Esophagus muscularis mucosa (tissue), 4 donors: ENCODE data around the gene ETFRF1. TPM values are rescaled to one million over a fixed set of nuclear protein-coding genes. Genes with fewer than 3 reads are reported as not detected.

Source experiments
- DNase-seq: peaks from one replicate; pipeline ENCODE4 v3.0.0-alpha.2; 2017; ENCODE audit errors: extremely low spot score
- H3K27ac ChIP-seq, 4 donors: fragments of 200-600 bp; sonication (generic); replicated peaks in 1 of 4; 1 replicate in 3 of 4; 2 replicates in 1 of 4; pipeline ENCODE4 v1.5.1; 2016 to 2019; ENCODE audit warnings: mild to moderate bottlenecking in 1 of 4
- H3K27me3 ChIP-seq, 4 donors: fragments of 200-600 bp; sonication (generic); one replicate each; pipeline versions ENCODE4 v1.5.1 to v1.6.0; 2016 to 2019
- H3K36me3 ChIP-seq, 4 donors: fragments of 200-600 bp; sonication (generic); one replicate each; pipeline ENCODE4 v1.5.1; 2016 to 2019
- H3K4me1 ChIP-seq, 4 donors: fragments of 200-600 bp; sonication (generic); one replicate each; pipeline ENCODE4 v1.5.1; 2016 to 2019
- H3K4me3 ChIP-seq, 4 donors: fragments of 200-600 bp; sonication (generic); 1 replicate in 2 of 4; 2 replicates in 2 of 4; pipeline ENCODE4 v1.5.1; 2016 to 2019; ENCODE audit warnings: mild to moderate bottlenecking in 4 of 4, moderate library complexity in 1 of 4
- H3K9me3 ChIP-seq, 4 donors: fragments of 200-600 bp; sonication (generic); 1 replicate in 3 of 4; 2 replicates in 1 of 4; pipeline ENCODE4 v1.5.1; 2016 to 2019
- CTCF ChIP-seq, 3 experiments: fragments of 200-600 bp in 2 of 3; fragments of 450-650 bp in 1 of 3; sonication (generic) in 2 of 3; IDR thresholded peaks; one replicate each; pipeline ENCODE4 v1.5.1; 2017 to 2019; ENCODE audit warnings: antibody characterized with exemption in 3 of 3, mild to moderate bottlenecking in 2 of 3, moderate library complexity in 1 of 3
- EP300 ChIP-seq: sonication (generic); formaldehyde crosslinking; IDR thresholded peaks from one replicate; pipeline ENCODE4 v1.6.1; 2017; ENCODE audit warnings: antibody characterized with exemption
- POLR2A ChIP-seq: fragments of 450-650 bp; IDR thresholded peaks from one replicate; pipeline ENCODE4 v1.6.1; 2017; ENCODE audit warnings: antibody characterized with exemption, moderate library complexity, mild to moderate bottlenecking, low read depth
- POLR2AphosphoS5 ChIP-seq, 2 donors: sonication (generic); formaldehyde crosslinking; IDR thresholded peaks; one replicate each; pipeline ENCODE4 v1.6.1; 2017; ENCODE audit warnings: antibody characterized with exemption in 2 of 2
- WGBS: methylation state at CpG from one replicate; pipeline ENCODE4 v1.1.5; 2018; 5-methylcytosine and 5-hydroxymethylcytosine counted together
- intact Hi-C: fragments of 100-400 bp; cut with DNase I; formaldehyde crosslinking; loops from one replicate; pipeline ENCODE4 v1.15.1; 2023
- total RNA-seq, 4 donors: library from RNA; depleted of rRNA; stranded (reverse); fragments of >200 nt; gene quantifications; one replicate each; pipeline versions ENCODE4 v1.1.0 to v1.2.1, GENCODE V29; 2016

ETFRF1 gene
- total RNA-seq, 4 donors from 2014 or later: 26.4 to 61.9 (median 40.3) TPM

- TF ChIP-seq CTCF (IDR thresholded peaks at IDR 0.05): no peak
- TF ChIP-seq POLR2AphosphoS5 (IDR thresholded peaks at IDR 0.05): no peak
- TF ChIP-seq EP300: no peak
- TF ChIP-seq POLR2A: no peak
- WGBS: 96% methylated on average over 20 of the region's 20 CpGs
These were observed 53.1 kb downstream of the ETFRF1 start for GRCh38 chr12:25248137-25248536.

GRCh38 chr12:25248732-25249131 is 53.7 kb downstream of the ETFRF1 start:
- WGBS: 86% methylated on average over 1 of the region's 1 CpG
- Histone ChIP-seq H3K36me3 (peaks cover 0 to 4% (median 0%) of the 10 kb centered on the region in 4 donors), H3K27ac (peak overlapping the region in 2 of 4 donors; percentile 99), H3K4me1 (peaks cover 12 to 40% (median 31%) of the 10 kb centered on the region in 4 donors), H3K4me3 (peak overlapping the region; percentile 80 to 100 (median 98)), H3K27me3 (no peaks in the 10 kb centered on the region), H3K9me3 (no peaks in the 10 kb centered on the region)
- DNase-seq: no peak
- intact Hi-C loops: no loop called here
- no peak for TF ChIP-seq POLR2A
- no peak for TF ChIP-seq POLR2AphosphoS5 (IDR thresholded peaks at IDR 0.05)
- no peak for TF ChIP-seq EP300
- no peak for TF ChIP-seq CTCF (IDR thresholded peaks at IDR 0.05)

More at GRCh38 chr12:25248137-25248536, 53.1 kb downstream of the ETFRF1 start:
- Histone ChIP-seq H3K36me3 (peaks cover 0 to 4% (median 0%) of the 10 kb centered on the region in 4 donors), H3K9me3 (no peaks in the 10 kb centered on the region), H3K27me3 (no peaks in the 10 kb centered on the region), H3K4me3 (no peak overlapping the region), H3K27ac (no peak overlapping the region), H3K4me1 (peaks cover 12 to 40% (median 33%) of the 10 kb centered on the region in 4 donors)
- intact Hi-C loops: no loop called here
- DNase-seq: no peak

GRCh38 chr12:25249931-25250738 is 55.1 kb downstream of the ETFRF1 start:
- Histone ChIP-seq H3K4me3 (peak overlapping the region; percentile 80 to 100 (median 98)), H3K4me1 (peaks cover 12 to 40% (median 31%) of the 10 kb centered on the region in 4 donors), H3K9me3 (no peaks in the 10 kb centered on the region), H3K36me3 (no peaks in the 10 kb centered on the region), H3K27ac (peak overlapping the region; percentile 96 to 99 (median 99)), H3K27me3 (no peaks in the 10 kb centered on the region)
- TF ChIP-seq EP300: no peak
- peak in 1 of 2 donors; percentile 39 for TF ChIP-seq POLR2AphosphoS5 (IDR thresholded peaks at IDR 0.05)
- 0% methylated on average over 32 of the region's 56 CpGs for WGBS
- no peak for DNase-seq
- intact Hi-C loops: loop anchor here (5.0 kb wide), 1 partner anchor 82 kb away; no protein-coding TSS in a partner anchor

GRCh38 chr12:25250744-25251730 is 56.0 kb downstream of the ETFRF1 start, which contains the start of gene KRAS:
TSS of gene KRAS (minus strand) at chr12:25250929.
- H3K4me3 ChIP-seq: peak within 1 kb of the TSS; percentile 80 to 100 (median 98)
- H3K27me3 ChIP-seq: no peaks in the 10 kb centered on the region
- DNase-seq: peak; percentile 98
- no peaks in the 10 kb centered on the region for H3K36me3 ChIP-seq
- peaks cover 12 to 40% (median 31%) of the 10 kb centered on the region in 4 donors for H3K4me1 ChIP-seq
- intact Hi-C loops: loop anchor here (5.0 kb wide), 1 partner anchor 81 kb away; no protein-coding TSS in a partner anchor
- peak within 1 kb of the TSS; percentile 96 to 99 (median 99) for H3K27ac ChIP-seq
- TF ChIP-seq CTCF (IDR thresholded peaks at IDR 0.05) (peak in 1 of 3 experiments; percentile 3), POLR2A (peak; percentile 78), EP300 (no peak), POLR2AphosphoS5 (IDR thresholded peaks at IDR 0.05) (peak; percentile 93 to 96)
- 2% methylated on average over 65 of the region's 105 CpGs for WGBS
- H3K9me3 ChIP-seq: no peaks in the 10 kb centered on the region
